ENCODE results near the gene HK2. TPM values are rescaled to one million over a fixed set of nuclear protein-coding genes. Genes with fewer than 3 reads are reported as not detected.

HK2 gene
- total RNA-seq, 2 donors from 2014 or later, result 21.5 to 31.5 TPM

GRCh38 chr2:74860521-74860920, 26.6 kb downstream of the HK2 start:
- no peak for DNase-seq
- Mint-ChIP-seq H3K27ac (no peak overlapping the region), H3K4me3 (no peak overlapping the region), H3K27me3 (ENCODE audit: insufficient read depth) (no peaks in the 10 kb centered on the region), H3K4me1 (peaks cover 10% of the 10 kb centered on the region), H3K36me3 (ENCODE audit: low read depth) (peaks cover 13% of the 10 kb centered on the region), H3K9me3 (no peaks in the 10 kb centered on the region)
- no peak overlapping the region for H3K27ac ChIP-seq (ENCODE audit: low read depth, low read length)
- 92 to 94% methylated on average over 2 to 3 of the region's 3 CpGs for WGBS, 2 experiments (ENCODE audit: insufficient coverage in 1 of 2, insufficient read length in 1 of 2)
- no peak overlapping the region for H3K9ac ChIP-seq (ENCODE audit: extremely low read depth, low read length, poor library complexity, severe bottlenecking)
- no peaks in the 10 kb centered on the region for H3K9me3 ChIP-seq (ENCODE audit: control insufficient read depth, low read length)
- no peak for TF ChIP-seq CTCF (conservative IDR thresholded peaks at IDR 0.05)
- H3K4me1 ChIP-seq (ENCODE audit: control insufficient read depth, insufficient read depth, low read length), result no peaks in the 10 kb centered on the region
- no peaks in the 10 kb centered on the region for H3K27me3 ChIP-seq (ENCODE audit: control insufficient read depth, insufficient read depth, low read length, poor library complexity, severe bottlenecking)
- peaks cover 12% of the 10 kb centered on the region for H3K36me3 ChIP-seq (ENCODE audit: control insufficient read depth, insufficient read depth, low read length)
- H3K4me3 ChIP-seq (ENCODE audit: low read length), result no peak overlapping the region

- no peaks in the 10 kb centered on the region for H3K9me3 ChIP-seq (ENCODE audit: control insufficient read depth, low read length)
- Mint-ChIP-seq H3K4me1 (peaks cover 13% of the 10 kb centered on the region), H3K27ac (no peak overlapping the region), H3K36me3 (ENCODE audit: low read depth) (peaks cover 7% of the 10 kb centered on the region), H3K9me3 (no peaks in the 10 kb centered on the region), H3K27me3 (ENCODE audit: insufficient read depth) (no peaks in the 10 kb centered on the region), H3K4me3 (no peak overlapping the region)
- no peaks in the 10 kb centered on the region for H3K27me3 ChIP-seq (ENCODE audit: control insufficient read depth, insufficient read depth, low read length, poor library complexity, severe bottlenecking)
- no peak for DNase-seq
- H3K27ac ChIP-seq (ENCODE audit: low read depth, low read length), result no peak overlapping the region
- H3K9ac ChIP-seq (ENCODE audit: extremely low read depth, low read length, poor library complexity, severe bottlenecking), result no peak overlapping the region
- H3K36me3 ChIP-seq (ENCODE audit: control insufficient read depth, insufficient read depth, low read length), result peaks cover 7% of the 10 kb centered on the region
- no peaks in the 10 kb centered on the region for H3K4me1 ChIP-seq (ENCODE audit: control insufficient read depth, insufficient read depth, low read length)
- WGBS, 2 experiments (ENCODE audit: insufficient coverage in 1 of 2, insufficient read length in 1 of 2), result 89 to 90% methylated on average over 5 of the region's 5 CpGs
- no peak for TF ChIP-seq CTCF (conservative IDR thresholded peaks at IDR 0.05)
- H3K4me3 ChIP-seq (ENCODE audit: low read length), result no peak overlapping the region
Observed at GRCh38 chr2:74861531-74861930, 27.6 kb downstream of the HK2 start.

- Histone ChIP-seq H3K4me1 (ENCODE audit: control insufficient read depth, insufficient read depth, low read length) (no peaks in the 10 kb centered on the region), H3K36me3 (ENCODE audit: control insufficient read depth, insufficient read depth, low read length) (no peaks in the 10 kb centered on the region), H3K9ac (ENCODE audit: extremely low read depth, low read length, poor library complexity, severe bottlenecking) (no peak overlapping the region), H3K9me3 (ENCODE audit: control insufficient read depth, low read length) (no peaks in the 10 kb centered on the region), H3K4me3 (ENCODE audit: low read length) (no peak overlapping the region), H3K27me3 (ENCODE audit: control insufficient read depth, insufficient read depth, low read length, poor library complexity, severe bottlenecking) (no peaks in the 10 kb centered on the region), H3K27ac (ENCODE audit: low read depth, low read length) (no peak overlapping the region)
- WGBS, 2 experiments (ENCODE audit: insufficient coverage in 1 of 2, insufficient read length in 1 of 2), result 93 to 94% methylated on average over 13 to 17 of the region's 17 CpGs
- H3K9me3 Mint-ChIP-seq, result no peaks in the 10 kb centered on the region
- no peak for DNase-seq
- peaks cover 11% of the 10 kb centered on the region for H3K4me1 Mint-ChIP-seq
- no peak for TF ChIP-seq CTCF (conservative IDR thresholded peaks at IDR 0.05)
- no peak overlapping the region for H3K4me3 Mint-ChIP-seq
- H3K27me3 Mint-ChIP-seq (ENCODE audit: insufficient read depth), result no peaks in the 10 kb centered on the region
- peaks cover 4% of the 10 kb centered on the region for H3K36me3 Mint-ChIP-seq (ENCODE audit: low read depth)
- no peak overlapping the region for H3K27ac Mint-ChIP-seq
Observed at GRCh38 chr2:74862020-74862964, 28.4 kb downstream of the HK2 start.

Measured in endodermal cell (in vitro differentiated cells).